22Rv1 (cell line): ENCODE measurements around the gene MEF2C.
"Not testable (repeated sequence)": the region's sequence is repeated elsewhere in the genome, so short reads cannot be mapped to it uniquely, and the experiment has no call there.

Experiments used
- H3K27ac ChIP-seq: fragments of 450-650 bp; 2 replicates; pipeline ENCODE4 v1.5.1; 2017
- ZFX ChIP-seq: fragments of 450-650 bp; IDR thresholded peaks from 2 replicates; pipeline ENCODE4 v1.6.1; 2017; ENCODE audit warnings: antibody characterized with exemption, borderline replicate concordance
- TF ChIP-seq, protein P1 (sequence below): fragments of 450-650 bp; IDR thresholded peaks from 2 replicates; pipeline ENCODE4 v1.5.1; 2017; ENCODE audit warnings: mild to moderate bottlenecking

MEF2C gene

DNA sequence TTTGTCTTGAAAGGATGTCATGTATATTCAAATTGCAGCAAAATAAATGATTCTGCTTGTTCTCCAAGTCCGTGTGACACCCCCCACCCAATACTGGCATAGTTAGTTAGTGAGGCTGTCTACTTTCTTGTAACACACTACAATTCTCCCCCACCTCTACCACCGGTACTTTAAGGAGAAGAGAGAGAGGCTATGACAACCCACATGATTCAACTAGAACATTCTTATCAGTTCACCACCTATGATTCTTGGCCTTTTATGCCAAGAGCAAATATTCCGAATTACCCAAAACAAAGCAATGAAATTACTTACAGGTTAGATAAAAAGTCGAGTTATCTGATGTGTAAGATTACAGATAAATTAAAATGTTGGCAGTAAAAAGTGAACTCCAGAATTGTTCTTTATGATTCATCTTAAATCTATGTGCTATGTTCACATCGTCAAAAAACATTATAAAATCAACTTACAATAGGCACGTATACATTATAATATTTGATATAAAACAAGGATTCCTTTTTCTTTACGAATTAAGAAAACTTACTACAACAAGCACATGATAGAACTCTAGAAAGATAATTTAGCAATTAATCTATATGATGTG, 14.4 kb downstream of the MEF2C start:
- no peak overlapping the region for H3K27ac ChIP-seq
- no peak for TF ChIP-seq ZFX
- TF ChIP-seq, protein P1, sequence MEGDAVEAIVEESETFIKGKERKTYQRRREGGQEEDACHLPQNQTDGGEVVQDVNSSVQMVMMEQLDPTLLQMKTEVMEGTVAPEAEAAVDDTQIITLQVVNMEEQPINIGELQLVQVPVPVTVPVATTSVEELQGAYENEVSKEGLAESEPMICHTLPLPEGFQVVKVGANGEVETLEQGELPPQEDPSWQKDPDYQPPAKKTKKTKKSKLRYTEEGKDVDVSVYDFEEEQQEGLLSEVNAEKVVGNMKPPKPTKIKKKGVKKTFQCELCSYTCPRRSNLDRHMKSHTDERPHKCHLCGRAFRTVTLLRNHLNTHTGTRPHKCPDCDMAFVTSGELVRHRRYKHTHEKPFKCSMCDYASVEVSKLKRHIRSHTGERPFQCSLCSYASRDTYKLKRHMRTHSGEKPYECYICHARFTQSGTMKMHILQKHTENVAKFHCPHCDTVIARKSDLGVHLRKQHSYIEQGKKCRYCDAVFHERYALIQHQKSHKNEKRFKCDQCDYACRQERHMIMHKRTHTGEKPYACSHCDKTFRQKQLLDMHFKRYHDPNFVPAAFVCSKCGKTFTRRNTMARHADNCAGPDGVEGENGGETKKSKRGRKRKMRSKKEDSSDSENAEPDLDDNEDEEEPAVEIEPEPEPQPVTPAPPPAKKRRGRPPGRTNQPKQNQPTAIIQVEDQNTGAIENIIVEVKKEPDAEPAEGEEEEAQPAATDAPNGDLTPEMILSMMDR = no peak

DNA sequence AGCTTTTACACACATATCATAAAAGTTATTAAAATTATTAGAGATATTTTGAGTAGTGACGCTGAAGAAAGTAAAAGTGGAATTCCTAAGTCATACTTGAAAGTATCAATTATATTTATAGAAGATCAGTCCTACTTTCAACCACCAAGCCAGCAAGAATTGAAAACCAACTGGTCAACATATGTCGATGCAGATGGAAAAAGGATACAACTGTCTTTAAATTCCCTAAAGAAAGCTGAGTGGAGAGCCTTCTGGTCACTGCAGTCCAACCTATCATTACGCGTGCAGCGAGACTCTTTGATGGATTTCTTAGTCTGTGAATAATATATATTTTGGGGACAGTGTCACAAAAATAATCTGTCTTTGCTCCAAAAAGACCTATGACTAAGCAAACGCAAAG, 15.3 kb downstream of the MEF2C start:
- no peak overlapping the region for H3K27ac ChIP-seq
- TF ChIP-seq ZFX = no peak
- TF ChIP-seq, protein P1 = no peak

DNA sequence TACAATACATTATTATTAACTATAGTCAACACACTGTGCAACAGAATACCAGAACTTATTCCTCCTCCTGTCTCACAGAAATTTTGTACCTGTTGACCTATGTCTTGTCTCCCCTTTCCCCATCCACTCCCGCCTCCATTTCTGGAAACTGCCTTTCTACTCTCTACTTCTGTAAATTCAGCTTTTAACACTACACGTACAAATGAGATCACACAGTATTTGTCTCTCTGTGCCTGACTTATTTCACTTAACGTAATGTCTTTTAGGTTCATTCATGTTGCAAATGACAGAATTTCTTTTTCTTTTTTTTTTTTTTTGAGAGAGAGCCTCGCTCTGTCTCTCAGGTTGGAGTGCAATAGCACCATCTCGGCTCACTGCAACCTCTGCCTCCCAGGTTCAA, 19.5 kb downstream of the MEF2C start:
- H3K27ac ChIP-seq = no peak overlapping the region
- no peak for TF ChIP-seq ZFX
- TF ChIP-seq, protein P1 = no peak

DNA sequence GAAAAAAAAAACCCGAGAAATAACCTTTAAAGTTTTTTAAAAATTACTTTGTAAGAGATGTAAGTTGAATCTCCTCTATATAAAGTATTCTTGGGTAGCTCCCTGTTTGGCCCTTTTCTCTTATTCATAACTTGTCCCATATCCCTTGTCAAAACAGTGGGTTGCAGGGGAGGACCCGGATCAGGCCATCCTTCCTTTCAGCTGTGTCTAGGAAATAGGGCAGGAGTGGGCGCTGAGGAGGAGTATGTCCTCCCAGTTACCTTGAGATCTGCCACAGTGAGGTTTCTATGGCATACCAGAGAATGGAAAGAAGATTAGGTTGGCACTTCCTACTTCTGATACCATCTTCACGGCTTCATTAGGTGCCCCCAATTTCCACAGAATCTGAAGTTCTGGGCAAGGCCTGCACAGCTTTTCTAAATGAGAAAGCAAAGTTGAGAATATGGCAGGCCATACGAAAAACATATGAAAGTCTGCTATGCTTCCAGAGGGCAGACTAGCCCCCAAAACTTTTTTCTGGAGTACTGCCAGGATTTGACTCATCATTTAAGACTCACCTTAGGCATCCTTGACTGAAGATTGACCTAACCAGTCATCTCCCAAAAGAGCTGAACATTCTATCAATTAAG, 20.3 kb downstream of the MEF2C start:
- H3K27ac ChIP-seq = no peak overlapping the region
- TF ChIP-seq ZFX = no peak
- TF ChIP-seq, protein P1 = no peak

DNA sequence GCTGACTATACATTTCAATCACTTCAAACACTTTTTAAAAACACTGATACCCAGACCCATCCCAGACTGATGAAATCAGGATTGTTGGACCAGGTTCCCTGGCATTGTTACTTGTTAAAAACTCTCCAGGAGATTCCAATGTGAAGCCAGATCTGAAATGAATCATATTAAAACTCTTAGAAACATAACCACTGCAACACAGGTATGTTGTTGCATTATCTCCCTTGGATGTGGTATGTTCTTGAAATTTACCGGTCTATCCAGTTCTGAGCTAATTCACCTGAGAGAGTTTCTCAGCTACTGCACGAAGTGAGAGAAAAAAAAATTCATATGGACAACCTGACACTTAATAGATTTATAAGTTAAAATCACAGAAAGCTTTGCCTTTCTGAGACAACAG, 21.8 kb downstream of the MEF2C start:
- no peak for TF ChIP-seq ZFX
- TF ChIP-seq, protein P1 = no peak
- H3K27ac ChIP-seq = no peak overlapping the region

DNA sequence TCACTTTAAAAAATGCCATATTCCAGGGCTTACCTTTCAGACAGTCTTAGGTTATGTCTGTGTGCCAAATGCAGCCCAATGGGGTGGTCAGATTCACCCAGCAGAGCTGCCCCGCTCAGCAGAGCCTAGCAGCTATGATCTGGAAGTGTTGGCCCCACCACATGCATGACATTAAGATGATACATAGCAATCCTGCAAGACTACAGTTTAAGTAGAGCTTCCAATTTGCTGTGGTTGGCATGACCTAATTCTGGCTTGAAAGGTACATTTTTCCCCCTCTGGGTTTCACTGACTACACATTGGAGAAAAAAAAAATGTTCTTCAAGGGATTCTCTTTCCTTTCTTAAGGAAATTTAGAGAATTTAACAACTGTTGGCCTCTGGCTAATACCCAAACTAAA, 22.5 kb downstream of the MEF2C start:
- no peak overlapping the region for H3K27ac ChIP-seq
- TF ChIP-seq ZFX = no peak
- TF ChIP-seq, protein P1 = no peak

DNA sequence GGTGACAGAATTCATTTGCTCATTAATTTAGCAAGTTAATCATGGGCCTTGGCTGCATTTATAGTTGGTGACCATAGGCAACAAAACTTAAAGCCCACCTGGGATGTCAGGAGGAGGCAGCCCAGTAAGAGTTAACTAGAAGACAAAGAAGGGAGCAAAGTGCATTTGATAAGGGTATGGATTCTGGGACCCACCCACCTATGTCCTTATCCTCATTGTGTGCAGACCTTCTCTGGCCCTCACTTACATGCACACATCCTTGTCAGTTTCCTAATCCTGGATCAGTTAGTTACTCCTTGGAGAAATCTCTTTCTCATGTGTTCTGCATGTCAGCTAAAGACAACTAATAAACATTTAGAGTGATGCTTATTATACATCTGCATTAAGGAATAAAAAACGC, 24.6 kb downstream of the MEF2C start:
- H3K27ac ChIP-seq = no peak overlapping the region
- TF ChIP-seq, protein P1 = no peak
- no peak for TF ChIP-seq ZFX

DNA sequence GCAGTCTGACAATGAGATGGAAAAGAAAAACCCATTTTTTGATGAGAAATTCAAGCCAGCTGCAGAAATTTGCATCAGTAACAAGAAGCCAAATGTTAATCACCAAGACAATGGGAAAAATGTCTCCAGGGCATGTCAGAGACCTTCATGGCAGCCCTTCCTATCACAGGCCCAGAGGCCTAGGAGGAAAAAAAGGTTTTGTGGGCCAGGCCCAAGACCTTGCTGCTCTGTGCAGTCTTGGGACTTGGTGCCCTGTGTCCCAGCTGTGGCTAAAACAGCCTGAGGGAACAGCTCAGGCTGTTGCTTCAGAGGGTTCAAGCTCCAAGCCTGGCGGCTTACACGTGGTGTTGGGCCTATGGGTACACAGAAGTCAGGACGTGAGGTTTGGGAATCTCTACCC, 26.6 kb downstream of the MEF2C start:
- not testable (repeated sequence) for H3K27ac ChIP-seq
